ENCODE results near the gene BRWD1. TPM values are rescaled to one million over a fixed set of nuclear protein-coding genes. Genes with fewer than 3 reads are reported as not detected.

BRWD1 gene
- total RNA-seq, 1 donor = 54.0 TPM

DNA sequence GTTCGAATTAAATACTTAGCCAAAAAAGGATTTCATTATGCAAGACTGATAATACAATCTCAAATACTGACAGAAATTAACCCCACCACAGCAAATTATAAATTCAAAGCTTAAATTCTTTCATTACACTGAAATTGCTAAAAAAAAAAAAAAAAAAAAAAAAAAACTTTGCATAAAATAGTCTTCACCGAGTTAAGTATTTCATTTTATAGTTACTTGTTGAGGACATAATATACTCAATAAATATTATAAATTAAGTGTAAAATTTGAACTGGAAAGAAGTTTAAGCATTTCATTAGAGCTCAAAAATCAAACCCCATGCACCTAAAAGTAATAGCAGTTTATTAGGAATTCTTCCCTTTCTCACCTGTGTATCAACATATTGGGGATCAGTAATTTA lies 128.3 kb downstream of the BRWD1 start:
- TF ChIP-seq, protein P1, sequence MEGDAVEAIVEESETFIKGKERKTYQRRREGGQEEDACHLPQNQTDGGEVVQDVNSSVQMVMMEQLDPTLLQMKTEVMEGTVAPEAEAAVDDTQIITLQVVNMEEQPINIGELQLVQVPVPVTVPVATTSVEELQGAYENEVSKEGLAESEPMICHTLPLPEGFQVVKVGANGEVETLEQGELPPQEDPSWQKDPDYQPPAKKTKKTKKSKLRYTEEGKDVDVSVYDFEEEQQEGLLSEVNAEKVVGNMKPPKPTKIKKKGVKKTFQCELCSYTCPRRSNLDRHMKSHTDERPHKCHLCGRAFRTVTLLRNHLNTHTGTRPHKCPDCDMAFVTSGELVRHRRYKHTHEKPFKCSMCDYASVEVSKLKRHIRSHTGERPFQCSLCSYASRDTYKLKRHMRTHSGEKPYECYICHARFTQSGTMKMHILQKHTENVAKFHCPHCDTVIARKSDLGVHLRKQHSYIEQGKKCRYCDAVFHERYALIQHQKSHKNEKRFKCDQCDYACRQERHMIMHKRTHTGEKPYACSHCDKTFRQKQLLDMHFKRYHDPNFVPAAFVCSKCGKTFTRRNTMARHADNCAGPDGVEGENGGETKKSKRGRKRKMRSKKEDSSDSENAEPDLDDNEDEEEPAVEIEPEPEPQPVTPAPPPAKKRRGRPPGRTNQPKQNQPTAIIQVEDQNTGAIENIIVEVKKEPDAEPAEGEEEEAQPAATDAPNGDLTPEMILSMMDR (IDR thresholded peaks at IDR 0.05; ENCODE audit: insufficient read depth, low read length) = no peak
- H3K4me3 ChIP-seq (ENCODE audit: low read depth, low read length) = no peak overlapping the region
- no peak for DNase-seq (ENCODE audit: low read depth)

DNA sequence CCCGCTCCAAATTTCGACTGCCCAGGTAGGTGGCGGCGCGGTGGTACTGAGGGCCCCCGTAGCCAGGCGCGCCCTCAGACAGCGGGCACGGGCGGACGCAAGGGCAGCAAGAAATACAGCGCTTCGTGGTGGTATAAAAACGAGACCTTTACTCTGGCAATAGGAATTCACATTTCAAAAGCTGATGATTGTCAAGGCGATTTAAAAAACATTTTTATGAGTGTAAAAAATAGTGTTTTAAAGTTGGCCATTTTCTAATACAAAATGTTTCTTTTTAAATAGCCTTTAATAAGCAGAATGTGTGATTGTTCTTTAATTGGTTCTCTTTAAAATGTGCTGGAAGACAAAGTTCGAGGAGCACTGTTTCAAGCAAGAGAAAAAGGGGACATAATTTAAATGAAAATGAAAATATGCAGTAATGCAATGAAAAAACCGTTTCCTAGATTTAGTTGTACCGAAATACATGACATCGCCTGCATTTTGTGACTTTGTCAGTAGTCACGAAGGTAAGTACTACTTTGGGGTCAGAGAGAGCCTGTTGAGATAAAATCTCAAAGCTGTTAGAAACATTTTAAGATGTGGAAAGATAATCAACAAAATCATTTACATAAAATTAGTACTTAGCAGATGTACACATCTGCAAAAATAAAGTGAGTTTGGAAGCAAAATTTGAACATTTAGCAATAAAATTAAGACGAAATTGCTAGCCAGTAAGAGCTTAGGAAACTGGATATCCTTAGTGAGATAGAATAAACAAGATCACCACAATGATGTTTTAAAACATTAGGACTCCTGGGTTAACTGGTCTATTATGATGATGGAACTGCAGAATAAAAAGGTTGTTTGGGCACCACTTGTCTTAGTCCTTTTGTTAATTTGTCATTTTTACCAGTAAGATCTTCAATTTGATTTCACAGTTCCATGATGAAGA lies 129.1 kb downstream of the BRWD1 start:
- H3K4me3 ChIP-seq (ENCODE audit: low read depth, low read length) = peak overlapping the region; percentile 98
- TF ChIP-seq, protein P1 (IDR thresholded peaks at IDR 0.05; ENCODE audit: insufficient read depth, low read length) = no peak
- no peak for DNase-seq (ENCODE audit: low read depth)

DNA sequence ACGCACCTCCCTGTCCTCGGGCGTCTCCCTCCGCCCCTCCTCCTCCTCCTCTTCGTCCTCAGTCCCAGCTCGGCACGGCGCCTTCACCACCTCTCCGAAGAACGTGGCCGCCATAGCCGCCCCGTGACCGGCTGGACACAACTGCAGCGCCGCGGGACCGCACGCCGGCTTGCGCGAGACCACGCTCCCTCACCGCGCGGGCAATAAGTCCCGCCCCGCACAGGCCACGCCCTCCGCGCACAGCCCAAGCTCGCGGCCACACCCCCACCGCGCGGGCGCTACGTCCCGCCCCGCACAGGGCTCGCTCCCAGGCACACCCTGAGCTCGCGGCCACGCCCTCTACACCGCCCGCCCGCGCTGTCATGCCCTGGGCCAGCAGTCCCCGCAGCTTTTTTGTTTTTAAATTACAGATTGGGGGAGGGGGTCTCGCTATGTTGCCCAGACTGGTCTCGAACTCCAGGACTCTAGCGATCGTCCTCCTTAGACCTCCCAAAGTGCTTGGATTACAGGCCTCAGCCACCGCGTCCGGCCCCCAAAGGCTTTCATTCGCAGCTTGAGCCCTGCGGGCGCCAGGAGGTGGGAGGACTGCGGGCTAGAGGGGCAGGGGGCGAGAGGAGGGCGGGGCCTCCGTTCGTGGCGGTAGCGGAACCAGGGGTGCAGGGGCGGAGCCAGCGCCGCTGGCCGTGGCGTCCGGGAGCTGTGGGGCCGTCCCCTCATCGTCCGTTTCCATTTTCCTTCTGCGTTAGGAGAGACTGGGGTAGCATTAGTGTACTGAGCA lies 130.0 kb downstream of the BRWD1 start, which contains the start of gene PSMG1:
Gene PSMG1, minus strand, starts transcription at position 180 of the 778 bp plus-strand sequence. Its CDS starts 66 bp downstream, at position 114.
- DNase-seq (ENCODE audit: low read depth) = peak; percentile 89
- TF ChIP-seq, protein P1 (IDR thresholded peaks at IDR 0.05; ENCODE audit: insufficient read depth, low read length) = no peak
- H3K4me3 ChIP-seq (ENCODE audit: low read depth, low read length) = peak within 1 kb of the TSS; percentile 98

DNA sequence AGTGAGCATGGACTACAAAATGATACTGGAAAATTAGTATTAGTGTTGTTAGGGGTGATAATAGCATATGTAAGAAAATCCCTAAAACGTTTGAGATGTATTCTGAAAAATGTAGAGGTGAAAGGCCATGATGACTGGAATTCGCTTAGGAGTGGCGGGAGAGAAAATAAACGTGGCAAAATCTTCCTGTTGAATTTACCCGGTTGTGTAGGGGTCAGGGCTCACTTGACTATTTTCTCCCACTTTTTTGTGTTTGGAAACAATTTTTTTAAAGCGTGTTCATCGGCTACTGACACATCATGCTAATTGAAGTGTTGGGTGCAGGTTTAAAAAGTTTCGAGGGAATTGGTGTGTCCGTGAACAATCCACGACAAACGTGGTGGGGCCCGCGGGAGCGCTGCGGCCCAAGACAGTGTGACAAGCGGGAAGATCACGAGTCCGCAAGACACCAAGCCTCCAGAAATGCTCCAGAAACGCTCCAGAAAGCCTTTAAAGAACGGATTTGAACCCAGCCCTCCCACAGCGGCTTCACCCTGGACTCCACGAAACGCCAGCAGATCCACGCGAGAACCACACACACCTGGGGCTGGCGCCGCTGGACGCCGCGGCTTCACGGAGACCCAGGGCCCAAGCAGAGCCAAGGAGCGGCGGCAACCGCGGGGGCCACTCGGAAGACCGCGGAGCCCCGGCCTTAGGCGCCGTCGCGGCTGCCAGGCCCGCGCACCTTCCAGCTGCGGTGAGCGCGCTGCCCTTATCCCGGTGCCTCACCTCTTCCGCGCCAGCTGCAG lies 130.8 kb downstream of the BRWD1 start:
- peak overlapping the region; percentile 98 for H3K4me3 ChIP-seq (ENCODE audit: low read depth, low read length)
- peak; percentile 33 for DNase-seq (ENCODE audit: low read depth)
- TF ChIP-seq, protein P1 (IDR thresholded peaks at IDR 0.05; ENCODE audit: insufficient read depth, low read length) = no peak

DNA sequence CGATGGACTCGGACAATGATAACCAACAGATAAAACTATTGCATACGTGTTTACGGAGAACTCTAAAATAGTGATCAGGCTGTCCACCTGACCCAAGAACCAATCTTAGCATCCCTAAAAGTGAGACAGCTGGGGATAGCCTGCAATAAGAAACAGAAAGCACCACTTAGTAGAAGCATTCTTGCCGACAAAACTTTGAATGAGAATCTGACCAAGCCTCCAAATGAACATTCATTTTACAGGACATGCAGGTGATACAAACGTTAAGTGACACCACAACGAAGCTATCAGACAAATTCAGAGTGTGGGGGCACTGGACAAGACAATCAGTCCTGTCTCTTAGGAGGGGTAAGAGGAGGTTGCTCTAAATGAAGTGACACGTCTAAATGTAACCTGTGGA lies 131.4 kb downstream of the BRWD1 start:
- peak overlapping the region; percentile 98 for H3K4me3 ChIP-seq (ENCODE audit: low read depth, low read length)
- TF ChIP-seq, protein P1 (IDR thresholded peaks at IDR 0.05; ENCODE audit: insufficient read depth, low read length) = no peak
- DNase-seq (ENCODE audit: low read depth) = no peak

DNA sequence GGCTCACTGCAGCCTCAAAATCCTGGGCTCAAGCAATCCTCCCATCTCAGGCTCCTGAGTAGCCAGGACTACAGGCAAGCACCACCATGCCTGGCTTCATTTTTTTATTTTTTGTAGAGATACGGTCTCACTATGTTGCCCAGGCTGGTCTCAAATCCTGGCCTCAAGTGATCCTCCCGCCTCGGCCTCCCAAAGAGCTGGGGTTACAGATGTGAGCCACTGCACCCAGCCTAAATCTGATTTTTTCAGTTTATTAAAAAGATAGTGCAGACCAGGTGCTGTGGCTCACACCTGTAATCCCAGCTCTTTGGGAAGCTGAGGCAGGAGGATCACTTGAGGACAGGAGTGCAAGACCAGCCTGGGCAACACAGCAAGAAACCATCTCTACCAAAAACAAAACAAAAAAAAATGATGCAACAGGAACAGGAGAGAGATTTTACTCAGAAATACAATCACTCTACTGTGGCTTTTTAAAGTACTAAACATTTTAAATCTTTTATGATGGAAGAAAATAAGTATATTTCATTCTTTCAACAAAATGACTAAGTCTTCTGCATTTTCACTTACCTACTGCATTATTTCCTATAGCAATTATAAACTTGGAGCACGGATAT lies 132.1 kb downstream of the BRWD1 start:
- peak overlapping the region; percentile 98 for H3K4me3 ChIP-seq (ENCODE audit: low read depth, low read length)
- TF ChIP-seq, protein P1 (IDR thresholded peaks at IDR 0.05; ENCODE audit: insufficient read depth, low read length) = no peak
- DNase-seq (ENCODE audit: low read depth) = no peak

Data from fibroblast of the aortic adventitia (primary cell).